HEK293T (cell line): ENCODE measurements around the gene ACVR1.

ENCODE experiments used
- BHLHE40 ChIP-seq: fragments of 450-650 bp; IDR thresholded peaks from 2 replicates; pipeline ENCODE4 v1.6.1; 2016; ENCODE audit warnings: mild to moderate bottlenecking, moderate library complexity, borderline replicate concordance
- FOXK2 ChIP-seq: fragments of 450-650 bp; IDR thresholded peaks from 2 replicates; pipeline ENCODE4 v1.6.1; 2016; ENCODE audit warnings: mild to moderate bottlenecking
- SP1 ChIP-seq: fragments of 450-650 bp; IDR thresholded peaks from 2 replicates; pipeline ENCODE4 v1.6.1; 2017

GRCh38 chr2:157764386-157764785 is 111.7 kb downstream of the ACVR1 start:
- TF ChIP-seq BHLHE40 (no peak), FOXK2 (no peak), SP1 (no peak)
